Activated T-helper 9 cell treated with anti-CD3 and anti-CD28 coated beads, Interleukin-2, amount 50 U/mL, for 16 hours (primary cell): ENCODE data around the gene REXO1.
"Not testable (repeated sequence)": the region's sequence is repeated elsewhere in the genome, so short reads cannot be mapped to it uniquely, and the experiment has no call there.

ENCODE experiments used
- DNase-seq: peaks from one replicate; pipeline ENCODE4 v3.0.0-alpha.2; 2020; ENCODE audit warnings: low read depth

The REXO1 gene

DNA sequence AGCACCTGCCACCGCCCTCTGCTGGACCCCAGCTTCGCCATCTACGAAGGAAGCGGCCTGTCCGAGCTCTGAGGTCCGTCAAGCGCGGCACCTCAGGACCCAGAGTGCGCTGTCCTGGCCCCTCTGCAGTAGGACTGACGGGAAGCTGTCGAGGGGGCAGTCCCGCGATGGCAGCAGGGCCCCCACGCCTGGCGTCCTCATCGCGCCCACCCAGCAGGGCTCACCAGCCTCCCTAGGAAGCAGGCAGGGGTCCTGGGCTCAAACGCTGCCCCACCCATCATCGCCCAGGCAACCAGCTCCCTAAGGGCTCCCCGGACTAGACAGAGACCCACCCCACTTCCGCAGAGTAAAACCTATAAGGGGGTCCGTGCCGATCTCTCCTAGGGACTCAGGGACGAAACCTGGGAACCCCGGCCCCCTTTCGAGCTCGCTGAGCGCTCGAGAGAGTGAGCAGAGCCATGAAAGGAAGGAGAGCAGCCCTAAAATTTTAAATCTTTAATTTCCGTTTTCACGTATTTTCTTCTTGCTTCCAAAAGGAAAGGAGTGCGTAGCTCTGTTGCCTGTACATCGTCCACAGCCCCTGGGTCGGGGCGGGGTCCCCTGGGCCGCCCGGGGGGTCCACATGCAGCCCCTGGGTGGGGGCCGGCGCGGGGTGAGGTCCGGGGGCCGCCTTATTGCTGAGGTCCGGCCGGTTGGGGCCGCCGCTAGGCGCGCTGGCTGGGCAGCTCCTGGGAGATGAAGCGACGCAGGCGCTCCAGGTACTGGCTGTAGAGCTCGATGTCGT, 28.4 kb upstream of the REXO1 start:
- DNase-seq, result not testable (repeated sequence)

- peak; percentile 83 for DNase-seq
Measured at GRCh38 chr19:1875646-1876495, 27.6 kb upstream of the REXO1 start.

- DNase-seq, result not testable (repeated sequence)
Measured at GRCh38 chr19:1875265-1875645, 27.0 kb upstream of the REXO1 start.

- DNase-seq, result no peak
Measured at GRCh38 chr19:1874554-1875185, 26.4 kb upstream of the REXO1 start.

DNA sequence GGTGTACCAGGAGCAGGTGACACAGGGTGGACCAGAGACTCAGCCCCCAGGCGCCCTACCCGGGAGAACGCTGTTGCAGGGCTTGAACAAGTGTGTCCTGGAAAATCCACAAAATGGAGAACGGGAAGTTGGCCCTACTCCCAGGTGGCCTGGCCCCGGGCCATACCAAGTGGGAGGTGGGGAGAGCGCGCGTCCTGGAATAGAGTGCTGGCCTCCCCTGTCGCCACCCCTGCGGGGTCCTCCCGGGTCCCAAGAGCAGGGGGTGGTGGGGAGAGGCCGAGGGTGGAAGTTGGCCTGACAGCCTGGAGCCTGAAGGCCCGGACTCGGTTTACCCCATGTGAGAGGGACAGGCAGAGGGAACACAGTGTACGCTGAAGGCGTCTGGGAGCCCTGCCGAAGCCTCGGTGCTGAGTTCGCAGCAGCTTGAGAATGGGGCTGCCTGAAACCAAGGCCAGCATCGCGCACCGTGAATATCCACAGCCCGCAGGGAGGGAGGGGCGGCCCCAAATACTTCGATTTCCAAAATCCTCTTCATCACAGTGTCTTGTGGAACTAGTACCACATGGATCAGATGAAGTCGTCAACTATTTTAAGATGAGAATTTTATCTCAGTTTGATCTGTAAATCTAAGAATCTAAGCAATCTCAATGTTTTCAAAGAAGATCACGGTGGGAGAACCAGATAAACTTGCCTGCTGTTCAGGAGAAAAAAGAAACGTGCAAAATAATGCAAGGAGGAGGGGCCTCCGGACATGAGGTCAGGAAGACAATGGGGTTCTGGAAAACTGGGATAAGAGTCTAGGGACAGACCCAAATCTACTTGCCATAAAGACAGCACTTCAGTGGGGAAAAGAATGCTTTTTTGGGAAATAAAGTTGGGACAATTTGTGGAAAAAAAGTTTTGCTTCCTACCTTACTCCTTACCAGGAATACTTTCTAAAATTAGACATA, 25.5 kb upstream of the REXO1 start:
- DNase-seq, result no peak

- DNase-seq, result no peak
Measured at GRCh38 chr19:1872807-1873523, 24.7 kb upstream of the REXO1 start.

DNA sequence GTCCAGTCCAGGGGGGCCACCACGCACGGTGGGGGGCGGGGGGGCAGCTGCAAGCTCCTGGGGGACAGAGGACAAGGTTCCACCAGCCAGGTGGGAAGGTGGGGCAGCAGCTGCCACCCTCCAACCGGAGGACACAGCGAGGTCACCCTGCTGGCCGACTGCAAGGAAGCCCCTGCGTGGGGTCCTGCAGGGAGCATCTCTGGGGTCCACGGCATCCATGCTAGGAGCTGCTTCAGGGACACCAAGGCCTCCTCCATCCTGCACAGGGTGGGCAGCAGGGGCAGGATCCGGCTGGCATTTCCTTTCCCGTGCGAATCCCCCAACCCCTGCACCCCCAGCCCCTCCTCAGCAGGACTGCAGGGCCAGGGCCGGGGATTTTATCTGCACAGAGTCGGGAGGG, 23.3 kb upstream of the REXO1 start:
- DNase-seq, result no peak

GRCh38 chr19:1871140-1871597, 22.9 kb upstream of the REXO1 start:
- DNase-seq, result no peak

GRCh38 chr19:1868971-1869370, 20.7 kb upstream of the REXO1 start:
- DNase-seq, result no peak

GRCh38 chr19:1867349-1867724, 19.1 kb upstream of the REXO1 start:
- DNase-seq, result no peak

DNA sequence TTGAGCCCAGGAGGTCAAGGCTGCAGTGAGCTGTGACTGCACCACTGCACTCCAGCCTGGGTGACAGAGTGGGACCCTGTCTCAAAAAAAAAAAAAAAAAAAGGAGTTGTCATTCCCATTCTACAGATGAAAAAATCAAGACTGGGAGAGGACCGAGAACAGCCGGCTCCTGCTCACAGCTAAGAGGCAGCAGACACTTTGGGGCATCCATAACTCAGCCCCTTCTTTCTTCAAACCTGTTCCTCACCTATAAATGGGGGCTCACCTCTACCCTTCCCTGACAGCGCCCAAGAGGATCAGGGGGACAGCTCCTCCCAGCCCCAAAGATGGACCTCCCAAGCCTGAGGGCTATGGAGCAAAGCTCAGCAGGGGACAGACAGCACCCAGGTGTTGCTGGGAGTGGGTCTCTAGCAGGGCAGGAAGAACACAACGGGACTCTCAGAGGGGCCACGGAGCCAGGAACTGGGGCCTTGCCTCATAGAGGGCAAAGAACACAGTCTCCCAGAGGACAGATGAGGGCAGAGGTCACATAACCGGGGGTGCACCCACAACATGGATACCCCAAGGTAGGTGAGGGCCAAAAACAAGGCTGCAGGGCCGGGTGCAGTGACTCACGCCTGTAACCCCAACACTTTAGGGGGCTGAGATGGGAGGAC, 18.5 kb upstream of the REXO1 start:
- no peak for DNase-seq

- DNase-seq, result no peak
Measured at GRCh38 chr19:1865172-1866010, 17.1 kb upstream of the REXO1 start.

DNA sequence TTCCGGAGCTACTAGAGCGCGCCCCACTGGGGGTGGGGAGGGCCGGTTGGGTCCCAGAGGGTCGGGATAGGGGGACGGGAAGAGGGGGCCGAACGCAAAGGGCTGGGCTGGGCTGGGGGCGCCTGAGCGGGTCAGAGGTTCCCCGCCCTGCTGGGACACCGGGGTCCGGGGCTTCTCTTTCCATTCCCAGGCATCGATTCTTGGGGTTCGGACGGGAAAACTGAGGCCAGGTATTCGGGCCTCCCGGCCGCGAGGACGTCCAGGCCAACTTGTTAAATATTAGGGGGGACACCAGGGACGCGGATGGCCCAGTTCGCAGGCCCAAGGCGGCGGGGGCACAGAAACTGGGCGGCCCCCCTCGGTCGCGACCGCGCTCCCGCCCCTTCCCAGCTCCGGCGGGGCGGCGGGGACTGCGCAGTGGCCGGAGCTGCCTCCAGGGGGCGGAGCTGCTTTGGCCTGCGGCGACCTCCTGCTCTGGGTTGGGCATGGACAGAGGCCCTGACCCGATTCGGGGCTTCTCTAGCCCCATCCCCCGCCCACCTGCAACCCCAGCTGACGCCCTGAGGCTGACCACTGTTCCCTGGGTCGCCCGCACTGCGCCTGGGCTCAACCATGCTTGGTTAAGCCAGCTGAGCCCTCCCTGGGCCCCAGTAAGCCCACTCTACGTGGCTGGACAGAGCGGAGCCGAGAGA, 16.3 kb upstream of the REXO1 start:
- DNase-seq, result peak; percentile 54

DNA sequence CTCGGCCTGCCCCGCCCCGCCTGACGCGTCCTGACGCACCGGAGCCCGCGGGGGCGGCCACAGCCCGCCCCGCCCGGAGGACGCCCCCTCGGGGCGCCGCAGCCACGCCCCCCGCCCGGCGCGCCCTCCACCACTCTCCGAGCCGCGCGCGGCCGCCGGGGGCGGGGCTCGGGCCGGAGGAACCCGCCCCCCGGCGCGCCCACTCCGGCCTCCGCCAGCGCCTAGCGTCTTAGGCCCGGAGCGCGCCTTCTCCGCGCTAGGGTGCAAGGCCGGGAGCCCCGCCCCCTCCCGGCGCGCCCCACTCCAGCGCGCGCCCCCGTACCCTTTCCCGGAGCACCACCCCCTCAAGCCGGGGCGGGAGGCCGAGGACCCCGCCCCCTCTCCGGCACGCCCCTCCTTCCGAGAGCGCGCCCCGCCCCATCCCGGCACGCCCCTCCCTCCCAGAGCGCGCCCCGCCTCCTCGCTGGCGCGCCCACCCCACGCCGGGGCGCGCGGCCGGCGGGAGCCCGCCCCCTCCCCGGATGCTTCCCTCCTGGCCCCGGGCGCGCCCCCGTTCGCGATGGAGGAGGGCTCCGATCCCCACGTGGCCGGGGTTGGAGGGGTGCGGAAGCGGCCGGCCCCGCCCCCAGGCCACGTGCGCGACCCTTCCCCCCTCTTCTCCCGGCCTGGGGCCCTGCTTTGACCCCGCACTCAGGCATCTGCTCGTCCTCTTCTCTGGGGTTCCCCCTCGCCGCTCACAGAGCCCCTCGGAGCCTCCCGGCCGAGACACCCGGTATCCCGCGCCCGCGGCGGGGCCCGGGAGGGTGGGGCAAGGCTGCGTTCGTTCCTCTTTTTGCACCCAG, 15.6 kb upstream of the REXO1 start:
- peak; percentile 92 for DNase-seq

GRCh38 chr19:1863328-1863637, 15.0 kb upstream of the REXO1 start, which contains the start of gene KLF16:
Gene KLF16, minus strand, starts transcription at chr19:1863579. Its CDS starts 82 bp downstream, at chr19:1863497.
- DNase-seq, result no peak

- peak; percentile 43 for DNase-seq
Measured at GRCh38 chr19:1862424-1863327, 14.4 kb upstream of the REXO1 start.

DNA sequence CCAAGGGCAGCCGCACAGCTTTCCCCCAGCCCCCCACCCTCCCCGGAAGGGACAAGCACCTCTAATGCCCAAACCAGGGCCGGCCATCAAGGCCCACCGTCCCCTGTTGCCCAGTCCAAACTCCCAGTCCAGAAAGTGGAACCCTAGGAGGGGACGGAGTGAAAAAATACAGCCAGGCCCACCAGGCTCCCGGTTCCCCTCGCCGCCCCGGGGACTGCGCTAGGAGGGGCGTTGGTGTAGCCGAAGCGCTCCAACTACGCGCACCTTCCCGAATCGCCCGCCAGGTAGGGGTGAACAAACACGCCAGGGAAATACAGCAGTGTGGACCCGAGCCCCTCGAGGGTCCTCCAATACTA, 13.8 kb upstream of the REXO1 start:
- no peak for DNase-seq
